K562 (cell line): ENCODE measurements around the gene CHRNA9. TPM values are rescaled to one million over a fixed set of nuclear protein-coding genes. Genes with fewer than 3 reads are reported as not detected.

Experiments
- ESRRA ChIP-seq: fragments of 450-650 bp; IDR thresholded peaks from 2 replicates; pipeline ENCODE4 v1.6.1; 2014; ENCODE audit warnings: low read depth, mild to moderate bottlenecking, moderate library complexity, borderline replicate concordance
- FOSL1 ChIP-seq: fragments of 200-800 bp; sonication (Bioruptor generic); conservative IDR thresholded peaks from 2 replicates; pipeline ENCODE4 v1.6.1; 2016; ENCODE audit warnings: missing genetic modification characterization, missing compliant biosample characterization
- GABPA ChIP-seq: fragments of 200-800 bp; sonication (Bioruptor generic); conservative IDR thresholded peaks from 2 replicates; pipeline ENCODE4 v1.6.1; 2016; ENCODE audit warnings: low read depth, missing genetic modification characterization, missing compliant biosample characterization
- HMG20A ChIP-seq: fragments of 450-650 bp; formaldehyde crosslinking; conservative IDR thresholded peaks from 2 replicates; pipeline ENCODE4 v1.4.0; 2020; ENCODE audit warnings: mild to moderate bottlenecking, mixed read lengths
- JUN ChIP-seq, 2 experiments: sonication (generic) in 1 of 2; formaldehyde crosslinking in 1 of 2; IDR thresholded peaks; 2 replicates each; pipeline versions ENCODE4 v1.6.1 to v1.8.0; 2012 to 2022; ENCODE audit warnings: borderline replicate concordance in 2 of 2, mild to moderate bottlenecking in 2 of 2, improper control_type of control experiment in 1 of 2, low read depth in 1 of 2, low read length in 1 of 2, missing genetic modification reagents in 1 of 2
- MEIS2 ChIP-seq: fragments of 450-650 bp; IDR thresholded peaks from 2 replicates; pipeline ENCODE4 v1.6.1; 2014; ENCODE audit warnings: mild to moderate bottlenecking; ENCODE audit not compliant: partially characterized antibody
- NR2C2 ChIP-seq, 2 experiments: fragments of 200-800 bp in 1 of 2; sonication (Bioruptor generic) in 1 of 2; sonication (generic) in 1 of 2; formaldehyde crosslinking in 1 of 2; IDR thresholded peaks; 2 replicates each; pipeline versions ENCODE4 v1.6.1 to v1.8.0; 2016 to 2022; ENCODE audit warnings: mild to moderate bottlenecking in 1 of 2, missing compliant biosample characterization in 1 of 2, missing genetic modification characterization in 1 of 2, missing genetic modification reagents in 1 of 2
- POLR2AphosphoS2 ChIP-seq: IDR thresholded peaks from 2 replicates; pipeline ENCODE4 v1.6.1; 2012; ENCODE audit warnings: low read length, improper control_type of control experiment
- SMARCA4 ChIP-seq: fragments of 450-650 bp; IDR thresholded peaks from 2 replicates; pipeline ENCODE4 v1.6.1; 2016
- SMARCC2 ChIP-seq: fragments of 450-650 bp; IDR thresholded peaks from 2 replicates; pipeline ENCODE4 v1.6.1; 2017; ENCODE audit warnings: antibody characterized with exemption, moderate library complexity, mild to moderate bottlenecking, low read depth
- SMC3 ChIP-seq: conservative IDR thresholded peaks from 2 replicates; pipeline ENCODE4 v1.6.1; 2011; ENCODE audit warnings: low read depth, low read length, improper control_type of control experiment; ENCODE audit not compliant: insufficient read depth
- TSC22D4 ChIP-seq: fragments of 450-650 bp; IDR thresholded peaks from 2 replicates; pipeline ENCODE4 v1.6.1; 2016; ENCODE audit warnings: missing genetic modification characterization, missing biosample characterization, control low read depth
- ZBTB1 ChIP-seq: sonication (generic); formaldehyde crosslinking; IDR thresholded peaks from 2 replicates; pipeline ENCODE4 v1.8.1; 2023; ENCODE audit warnings: missing genetic modification reagents, low read depth, mild to moderate bottlenecking, borderline replicate concordance
- ZFP1 ChIP-seq: fragments of 450-650 bp; formaldehyde crosslinking; IDR thresholded peaks from 2 replicates; pipeline ENCODE4 v1.4.0; 2020; ENCODE audit warnings: mild to moderate bottlenecking, mixed read lengths
- ZNF165 ChIP-seq: fragments of 250-450 bp; sonication (Bioruptor Pico); IDR thresholded peaks from 2 replicates; pipeline ENCODE4 v1.4.0; 2020; ENCODE audit warnings: borderline replicate concordance
- ZNF175 ChIP-seq: fragments of 200-800 bp; sonication (Bioruptor generic); IDR thresholded peaks from 2 replicates; pipeline ENCODE4 v1.6.1; 2016; ENCODE audit warnings: low read depth, mild to moderate bottlenecking, missing genetic modification characterization, missing compliant biosample characterization
- ZNF639 ChIP-seq, 2 experiments: fragments of 200-800 bp in 1 of 2; sonication (Bioruptor generic) in 1 of 2; sonication (generic) in 1 of 2; formaldehyde crosslinking in 1 of 2; IDR thresholded peaks in 1 of 2; conservative IDR thresholded peaks in 1 of 2; 2 replicates each; pipeline versions ENCODE4 v1.5.0 to v1.6.1; 2016 to 2020; ENCODE audit warnings: missing compliant biosample characterization in 1 of 2, missing genetic modification characterization in 1 of 2, missing genetic modification reagents in 1 of 2
- polyA plus RNA-seq, 8 experiments: library from polyadenylated mRNA; depleted of rRNA in 4 of 8; stranded (reverse) in 5 of 8; unstranded in 3 of 8; fragments of >200 nt; fragmentation: Nextera tagmentation in 2 of 8; fragmentation: Illumina TruSeq in 1 of 8; extraction: Ambion mirVana in 2 of 8; extraction: Trizol in 1 of 8; gene quantifications; 2 replicates each; pipeline versions ENCODE4 v1.2.1 to v1.2.3, GENCODE V29; 2011 to 2014; ENCODE audit warnings: inconsistent platforms in 1 of 8, missing spikeins in 1 of 8
- total RNA-seq, 7 experiments: library from RNA; depleted of rRNA in 6 of 7; stranded (reverse); fragments of >200 nt in 6 of 7; fragmentation: Illumina TruSeq in 2 of 7; extraction: Trizol in 2 of 7; gene quantifications; 2 replicates each; pipeline versions ENCODE4 v1.2.1 to v1.2.3, GENCODE V29; 2011 to 2021; ENCODE audit warnings: low replicate concordance in 1 of 7
- TF ChIP-seq, protein P1 (sequence below), 2 experiments: IDR thresholded peaks in 1 of 2; conservative IDR thresholded peaks in 1 of 2; 2 replicates each; pipeline ENCODE4 v1.6.1; 2016; ENCODE audit warnings: low read depth in 2 of 2, mild to moderate bottlenecking in 1 of 2, missing compliant biosample characterization in 1 of 2, missing genetic modification characterization in 1 of 2, moderate library complexity in 1 of 2

The CHRNA9 gene
- total and polyA plus RNA-seq, 9 of the 15 experiments (the other 6 are each of a cell fraction or from before 2014, with no cell fraction given): not detected

DNA sequence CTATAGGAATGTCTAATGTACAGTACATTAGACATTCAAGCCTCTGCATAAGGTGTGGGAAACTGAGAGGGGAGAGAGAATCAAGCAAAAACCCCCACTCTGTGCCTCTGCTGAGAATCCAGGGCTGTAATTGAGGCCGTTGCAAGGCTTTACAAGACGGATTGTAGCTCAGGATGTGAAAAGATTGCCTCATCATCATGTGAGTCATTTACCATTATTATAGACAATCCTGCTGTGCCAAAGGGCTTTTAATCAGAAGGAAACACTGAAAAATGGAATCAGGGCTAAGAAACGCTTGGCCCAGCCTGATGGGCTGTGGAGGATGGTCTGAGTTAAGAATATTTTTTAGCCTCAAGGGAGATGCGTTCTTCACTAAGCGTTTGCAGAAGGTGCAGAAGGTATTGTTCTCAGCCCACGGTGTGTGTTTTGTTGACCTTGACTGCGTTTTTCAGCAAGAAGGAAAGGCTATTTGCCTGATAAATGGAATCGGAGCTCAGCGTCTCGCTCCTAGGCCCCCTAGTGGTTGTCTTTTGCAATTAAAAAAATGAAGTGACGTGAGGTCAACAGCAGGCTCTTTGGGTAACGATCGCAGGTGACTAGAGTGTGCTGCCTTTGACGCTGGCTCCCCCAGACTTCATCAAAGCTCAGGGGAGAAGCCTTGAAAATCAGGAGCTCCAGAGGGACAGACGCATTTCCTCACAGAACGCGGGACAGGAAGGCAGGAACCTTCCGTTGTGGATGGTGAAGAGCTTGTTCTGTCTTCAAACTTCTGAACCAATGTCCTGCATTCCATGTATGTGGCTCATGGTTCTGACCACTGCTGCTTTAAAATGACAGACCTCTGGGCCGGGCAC is 18.1 kb upstream of the CHRNA9 start (continued):
- TF ChIP-seq NR2C2 (CRISPR knock-in tag; IDR thresholded peaks at IDR 0.05) (0 out of 2 replicates have a peak, but pooled peaks have one; percentile 20), NR2C2 (tag; IDR thresholded peaks at IDR 0.05) (peak; percentile 58; the same call in 1 of the 2 replicates), JUN (IDR thresholded peaks at IDR 0.05; ENCODE audit: borderline replicate concordance, low read depth, low read length) (peak; percentile 83), JUN (CRISPR knock-in tag; IDR thresholded peaks at IDR 0.05; ENCODE audit: borderline replicate concordance) (0 out of 2 replicates have a peak, but pooled peaks have one; percentile 52), SMARCA4 (peak; percentile 56; the same call in 1 of the 2 replicates), TSC22D4 (tag) (no peak), ZFP1 (CRISPR knock-in tag) (no peak), SMARCC2 (0 out of 2 replicates have a peak, but pooled peaks have one; percentile 46), HMG20A (CRISPR knock-in tag) (no peak), SMC3 (0 out of 2 replicates have a peak, but pooled peaks have one; percentile 39), FOSL1 (peak; percentile 76), ZNF165 (CRISPR knock-in tag) (no peak), MEIS2 (no peak), GABPA (peak; percentile 17; the same call in 1 of the 2 replicates), POLR2AphosphoS2 (no peak), ZNF175 (CRISPR knock-in tag) (peak; percentile 64; the same call in 1 of the 2 replicates), ESRRA (peak; percentile 93), ZBTB1 (CRISPR knock-in tag) (0 out of 2 replicates have a peak, but pooled peaks have one; percentile 27), ZNF639 (CRISPR knock-in tag; conservative IDR thresholded peaks at IDR 0.05 in 1 of 2, IDR thresholded peaks at IDR 0.05 in 1 of 2) (peak in 1 of 2 experiments; percentile 24; a peak in 1 of 4 replicates)
- TF ChIP-seq, protein P1, sequence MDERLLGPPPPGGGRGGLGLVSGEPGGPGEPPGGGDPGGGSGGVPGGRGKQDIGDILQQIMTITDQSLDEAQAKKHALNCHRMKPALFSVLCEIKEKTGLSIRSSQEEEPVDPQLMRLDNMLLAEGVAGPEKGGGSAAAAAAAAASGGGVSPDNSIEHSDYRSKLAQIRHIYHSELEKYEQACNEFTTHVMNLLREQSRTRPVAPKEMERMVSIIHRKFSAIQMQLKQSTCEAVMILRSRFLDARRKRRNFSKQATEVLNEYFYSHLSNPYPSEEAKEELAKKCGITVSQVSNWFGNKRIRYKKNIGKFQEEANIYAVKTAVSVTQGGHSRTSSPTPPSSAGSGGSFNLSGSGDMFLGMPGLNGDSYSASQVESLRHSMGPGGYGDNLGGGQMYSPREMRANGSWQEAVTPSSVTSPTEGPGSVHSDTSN (CRISPR knock-in tag; IDR thresholded peaks at IDR 0.05; ENCODE audit: low read depth): no peak
- TF ChIP-seq, protein P1 (tag; conservative IDR thresholded peaks at IDR 0.05; ENCODE audit: low read depth): 0 out of 2 replicates have a peak, but pooled peaks have one; percentile 16
